Activated CD4-positive, CD25-positive, alpha-beta regulatory T cell treated with anti-CD3 and anti-CD28 coated beads, Interleukin-2, amount 50 U/mL, for 72 hours (primary cell): ENCODE data around the gene RAD51B.

Source experiments
- DNase-seq: peaks from one replicate; pipeline ENCODE4 v3.0.0; 2021

RAD51B gene

GRCh38 chr14:68522510-68523325, 703.1 kb downstream of the RAD51B start:
- DNase-seq: no peak

GRCh38 chr14:68523326-68523610, 703.7 kb downstream of the RAD51B start:
- DNase-seq: no peak

DNA sequence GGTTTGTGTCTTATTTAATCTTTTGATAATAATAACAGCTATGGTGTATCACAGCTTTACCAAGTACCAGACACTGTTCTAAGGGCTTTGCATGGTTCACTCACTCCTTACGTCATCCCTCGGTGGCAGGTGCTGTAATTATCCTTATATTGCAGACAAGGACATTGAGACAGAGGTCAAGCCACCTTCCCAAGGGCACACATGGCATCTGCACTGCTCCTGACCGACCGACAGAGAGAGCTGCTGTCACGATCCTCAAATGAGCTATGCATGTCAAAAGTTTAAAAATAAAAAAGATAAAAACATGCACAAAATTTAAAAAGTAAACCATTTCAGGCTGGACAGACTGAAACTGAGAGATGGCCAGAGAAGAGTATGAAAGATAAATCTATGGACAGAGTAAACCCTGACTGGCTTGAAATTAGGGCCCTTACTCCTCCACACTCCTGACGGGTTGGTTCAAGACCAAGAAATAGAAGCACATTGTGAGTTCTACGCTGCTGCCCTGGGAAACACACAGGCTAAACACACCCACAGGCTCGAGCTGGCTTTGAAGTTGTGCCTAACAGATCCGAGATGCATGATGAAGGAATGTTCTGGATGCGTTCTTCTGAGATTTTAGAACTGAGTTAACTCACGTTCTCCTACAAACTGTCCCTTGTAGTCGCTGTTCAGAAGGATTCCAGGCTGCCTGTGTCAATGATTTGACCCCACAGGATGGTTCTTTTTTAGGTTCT, 704.6 kb downstream of the RAD51B start:
- DNase-seq: no peak

DNA sequence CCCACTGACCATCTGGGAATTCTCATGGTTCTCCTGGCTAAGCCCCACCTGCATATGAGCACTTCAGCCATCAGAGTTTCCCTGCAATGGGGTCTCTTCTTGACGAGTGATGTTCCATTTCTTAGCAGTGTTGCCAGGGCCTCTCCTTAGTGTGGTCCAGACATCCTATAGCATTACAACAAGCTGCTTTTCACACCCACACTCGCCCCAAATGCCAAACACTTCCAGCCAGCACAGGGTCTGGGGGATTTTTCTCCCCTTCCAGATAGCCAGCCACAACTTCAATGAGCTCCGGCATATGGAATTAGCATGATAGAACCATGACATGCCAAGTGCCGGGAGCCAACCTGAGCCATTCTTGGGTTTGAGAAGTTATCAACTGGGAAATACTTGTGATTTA, 705.9 kb downstream of the RAD51B start:
- no peak for DNase-seq

DNA sequence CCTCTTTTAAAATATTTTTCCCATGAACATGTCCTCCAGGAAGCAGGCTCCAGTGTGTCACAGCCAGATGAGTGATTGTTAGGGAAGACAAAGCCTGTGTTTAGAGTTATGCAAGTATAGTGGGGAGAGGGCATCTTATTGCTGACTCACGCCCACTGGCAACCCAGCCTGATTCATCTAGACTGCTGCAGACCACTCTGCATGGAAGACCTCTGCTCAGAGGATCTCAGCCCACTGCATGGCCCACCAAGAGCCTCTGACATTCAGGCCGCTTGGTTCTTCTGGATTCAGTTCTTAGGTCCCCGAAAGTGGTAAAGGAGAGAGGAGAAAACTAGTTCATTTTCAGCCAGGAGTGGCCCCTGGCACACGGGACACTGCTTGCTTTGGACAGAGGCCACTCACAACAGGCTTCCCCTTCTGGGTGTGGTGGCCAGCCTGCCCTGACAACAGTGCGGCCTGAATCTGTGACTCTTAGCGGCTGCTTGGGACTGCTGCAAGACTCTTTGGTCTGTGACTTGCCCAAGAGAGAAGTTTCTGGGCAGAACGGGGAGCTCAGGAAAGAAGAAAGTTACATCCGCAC, 707.0 kb downstream of the RAD51B start:
- no peak for DNase-seq

- no peak for DNase-seq
Observed at GRCh38 chr14:68527329-68527851, 707.8 kb downstream of the RAD51B start.

- no peak for DNase-seq
Observed at GRCh38 chr14:68528040-68528687, 708.6 kb downstream of the RAD51B start.

DNA sequence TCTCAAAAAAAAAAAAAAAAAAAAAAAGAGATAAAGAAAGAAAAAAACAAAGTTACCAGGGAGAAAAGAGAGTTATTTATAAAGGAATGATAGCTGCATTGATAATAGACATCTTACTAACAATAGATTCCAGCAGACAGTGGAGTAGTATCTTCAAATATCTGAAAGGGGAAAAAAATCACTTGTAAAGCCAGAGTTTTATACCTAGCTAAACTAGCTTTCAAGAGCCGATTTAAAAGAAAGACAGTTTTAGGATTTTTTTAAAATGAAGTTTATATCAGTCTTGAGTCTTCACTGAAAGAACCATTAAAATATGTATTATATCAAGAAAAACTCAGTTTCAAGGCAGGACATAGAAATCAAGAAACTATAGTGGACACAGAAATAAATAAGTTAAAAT, 710.9 kb downstream of the RAD51B start:
- DNase-seq: no peak

- no peak for DNase-seq
Observed at GRCh38 chr14:68532496-68532895, 712.9 kb downstream of the RAD51B start.

GRCh38 chr14:68534276-68534675, 714.7 kb downstream of the RAD51B start:
- no peak for DNase-seq

GRCh38 chr14:68535404-68536017, 715.9 kb downstream of the RAD51B start:
- DNase-seq: no peak

DNA sequence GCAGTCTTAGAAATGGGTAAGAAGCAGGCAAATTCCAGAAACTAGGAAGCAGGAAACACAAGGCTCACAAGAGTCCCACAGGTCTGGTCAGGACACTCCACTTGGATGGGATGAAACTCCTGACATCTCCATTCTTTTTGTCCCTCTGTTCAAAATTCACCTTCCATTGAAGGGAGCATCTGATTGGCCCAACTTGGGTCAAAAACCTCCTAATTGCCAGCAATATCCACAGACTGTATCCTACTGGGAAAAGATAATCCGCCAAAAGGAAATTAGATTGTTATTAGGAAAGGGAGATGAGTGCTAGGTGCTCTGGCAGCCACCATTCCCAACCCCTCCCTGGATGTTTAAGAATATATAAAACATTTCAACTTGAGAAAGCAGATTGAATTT, 716.4 kb downstream of the RAD51B start:
- DNase-seq: no peak

DNA sequence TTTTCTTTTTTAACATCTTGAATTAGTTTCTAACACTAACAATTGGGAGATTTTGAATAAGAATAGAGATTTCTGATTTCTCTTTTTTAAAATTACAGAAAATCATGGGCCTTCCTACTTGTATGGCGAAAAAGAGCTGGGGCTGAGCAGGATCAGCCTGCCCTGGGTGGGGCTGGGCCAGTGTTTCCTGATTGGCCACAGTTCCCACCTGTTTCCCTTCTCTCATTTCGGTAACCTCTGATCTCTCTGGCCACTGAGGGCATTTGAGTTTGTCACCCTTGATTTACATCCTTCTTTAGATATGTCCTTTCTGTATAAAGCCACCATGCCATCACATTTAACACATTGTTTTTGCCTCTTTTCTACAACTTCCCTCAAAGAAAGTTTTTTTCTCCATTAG, 719.1 kb downstream of the RAD51B start:
- DNase-seq: no peak

DNA sequence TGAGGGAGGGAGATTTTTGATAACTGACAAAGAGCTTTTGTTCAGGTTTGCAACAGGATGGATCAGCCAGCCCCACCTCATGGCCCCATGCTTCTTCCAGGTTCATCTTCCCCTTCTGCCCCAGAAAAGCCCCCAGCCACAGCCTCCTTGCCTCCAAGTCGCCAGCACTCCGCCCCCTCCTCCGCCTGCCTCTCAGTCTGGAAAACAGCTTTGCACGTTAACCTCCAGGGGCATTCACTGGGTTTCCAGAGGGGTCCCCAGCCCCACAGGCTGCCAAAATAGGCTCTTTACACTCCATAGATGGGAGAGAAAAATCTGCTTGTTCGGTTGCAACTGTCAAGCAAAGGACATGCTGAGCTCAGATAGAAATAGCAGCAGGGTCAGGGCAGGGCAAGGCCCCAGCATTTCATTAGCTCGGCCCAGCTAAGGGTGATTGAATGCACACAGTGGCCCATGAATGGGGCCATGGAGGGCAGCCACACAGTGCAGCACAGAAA, 719.7 kb downstream of the RAD51B start:
- no peak for DNase-seq

DNA sequence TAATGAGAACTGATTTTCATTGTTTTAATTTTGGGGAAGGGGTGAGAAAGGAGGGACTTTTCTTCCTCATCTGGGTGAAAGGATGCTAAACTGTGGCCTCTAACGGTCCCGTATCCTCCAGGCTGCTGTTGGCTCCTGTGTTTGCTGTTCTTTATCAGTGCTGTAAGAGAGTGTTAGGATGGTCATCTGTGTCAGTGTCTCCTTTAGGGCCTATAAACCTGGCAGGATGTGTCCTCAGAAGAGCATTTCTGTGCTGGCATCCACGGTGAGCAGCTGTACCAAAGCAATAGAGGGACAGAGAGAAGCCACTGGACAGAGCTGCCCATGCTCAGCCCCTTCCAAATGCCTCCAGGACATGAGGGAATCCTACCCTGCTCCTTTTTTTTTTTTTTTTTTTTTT, 720.2 kb downstream of the RAD51B start:
- DNase-seq: no peak

DNA sequence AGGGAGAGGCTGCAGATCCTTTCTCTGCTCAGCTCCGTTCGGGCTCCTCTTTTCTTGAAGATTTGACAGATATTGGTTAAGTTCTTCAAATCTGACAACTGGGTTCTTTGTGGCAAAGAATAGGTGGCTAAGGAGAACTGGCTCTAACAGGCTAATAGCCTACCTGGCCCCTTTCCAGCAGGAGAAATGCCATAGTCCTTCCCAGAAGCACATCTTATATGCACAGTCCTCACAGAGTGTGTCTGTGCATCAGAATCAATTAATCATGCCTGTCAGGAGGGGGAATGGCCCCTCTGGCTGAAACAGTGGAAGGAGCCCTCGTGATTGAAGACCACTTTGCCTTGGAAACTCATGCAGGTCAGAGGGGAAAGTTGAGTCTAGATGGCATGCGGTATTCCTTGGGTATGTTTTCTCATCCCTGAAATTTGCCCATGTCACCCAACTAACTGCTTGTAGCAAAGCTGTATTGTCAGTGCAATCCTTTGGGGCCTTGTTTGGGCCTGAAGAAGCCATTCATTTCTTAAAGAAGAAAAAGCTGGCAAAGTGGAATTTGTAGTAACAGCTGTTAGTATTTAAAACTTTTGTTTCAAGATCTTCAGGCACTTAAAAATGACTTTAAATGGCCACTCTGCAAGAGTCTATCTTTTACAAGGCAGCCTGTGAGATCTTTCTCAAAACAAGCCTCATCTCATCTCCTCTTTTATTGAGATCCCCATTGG, 721.8 kb downstream of the RAD51B start:
- no peak for DNase-seq

GRCh38 chr14:68542346-68542745, 722.8 kb downstream of the RAD51B start:
- DNase-seq: no peak

DNA sequence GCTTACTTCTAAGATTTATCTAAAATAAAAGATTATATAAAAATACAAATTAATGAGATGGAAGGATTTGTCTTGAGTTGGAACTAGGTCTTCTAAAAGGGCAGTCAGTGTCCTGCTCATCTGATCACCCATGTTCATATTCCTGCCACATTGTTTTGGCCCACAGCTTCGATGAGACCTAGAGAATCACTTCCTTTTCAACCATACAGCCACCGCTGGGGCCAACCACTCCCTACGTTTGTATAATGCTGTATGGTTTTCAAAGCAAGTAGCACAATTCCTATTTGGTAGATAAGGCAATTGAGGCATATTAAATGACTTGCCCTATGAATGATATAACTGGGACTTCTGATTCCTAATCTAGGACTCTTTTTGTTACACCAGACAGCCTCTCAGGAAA, 723.9 kb downstream of the RAD51B start:
- DNase-seq: no peak

GRCh38 chr14:68544081-68544892, 724.7 kb downstream of the RAD51B start:
- DNase-seq: no peak

- DNase-seq: no peak
Observed at GRCh38 chr14:68546839-68547238, 727.3 kb downstream of the RAD51B start.
